NCI-H1417 treated with DMSO at 0.1 percent for 48 hours (cell line): ENCODE data around the gene FBXL22.
A peak's percentile ranks its signal among the peaks of the same experiment; 100 is the strongest.

Source experiments
- DNase-seq: peaks from one replicate; lab custom pipeline; 2025; lab: John Stamatoyannopoulos, UW

FBXL22 gene

GRCh38 chr15:63593705-63594671, 3.2 kb upstream of the FBXL22 start:
- DNase-seq, result no peak

- DNase-seq, result no peak
Measured at GRCh38 chr15:63595065-63595464, 2.1 kb upstream of the FBXL22 start.

- DNase-seq, result no peak
Measured at GRCh38 chr15:63595688-63596087, 1.5 kb upstream of the FBXL22 start.

- no peak for DNase-seq
Measured at GRCh38 chr15:63596676-63597037, 530 bp upstream of the FBXL22 start.

- no peak for DNase-seq
Measured at GRCh38 chr15:63597821-63598220, 634 bp downstream of the FBXL22 start.

- DNase-seq, result no peak
Measured at GRCh38 chr15:63598473-63599400, 1.6 kb downstream of the FBXL22 start.

- no peak for DNase-seq
Measured at GRCh38 chr15:63599401-63600000, 2.3 kb downstream of the FBXL22 start.

- DNase-seq, result no peak
Measured at GRCh38 chr15:63600001-63600615, 2.9 kb downstream of the FBXL22 start.

- peak; percentile 79 for DNase-seq
Measured at GRCh38 chr15:63600616-63601025, 3.4 kb downstream of the FBXL22 start.

GRCh38 chr15:63601026-63601703, 4.0 kb downstream of the FBXL22 start:
- DNase-seq, result no peak

GRCh38 chr15:63601704-63602185, 4.6 kb downstream of the FBXL22 start:
- DNase-seq, result peak; percentile 23

- no peak for DNase-seq
Measured at GRCh38 chr15:63602595-63602994, 5.4 kb downstream of the FBXL22 start.

- DNase-seq, result no peak
Measured at GRCh38 chr15:63603516-63603915, 6.3 kb downstream of the FBXL22 start.

GRCh38 chr15:63604281-63604680, 7.1 kb downstream of the FBXL22 start:
- DNase-seq, result no peak

GRCh38 chr15:63605036-63605435, 7.8 kb downstream of the FBXL22 start:
- DNase-seq, result no peak

- DNase-seq, result no peak
Measured at GRCh38 chr15:63605816-63606215, 8.6 kb downstream of the FBXL22 start.

- no peak for DNase-seq
Measured at GRCh38 chr15:63606308-63606707, 9.1 kb downstream of the FBXL22 start.

- no peak for DNase-seq
Measured at GRCh38 chr15:63608989-63609388, 11.8 kb downstream of the FBXL22 start.

- no peak for DNase-seq
Measured at GRCh38 chr15:63609448-63609847, 12.3 kb downstream of the FBXL22 start.

GRCh38 chr15:63610209-63610841, 13.1 kb downstream of the FBXL22 start:
- peak; percentile 45 for DNase-seq

GRCh38 chr15:63611177-63611576, 14.0 kb downstream of the FBXL22 start:
- DNase-seq, result no peak
